Stimulated activated naive CD4-positive, alpha-beta T cell (primary cell): ENCODE results near the gene HIVEP3.

Experiments
- DNase-seq, 6 experiments: peaks; one replicate each; lab custom pipeline; 2025; lab: John Stamatoyannopoulos, UW

Gene HIVEP3

GRCh38 chr1:41515778-41516167 lies 402.9 kb downstream of the HIVEP3 start:
- DNase-seq = no peak

- DNase-seq = no peak
Measured at GRCh38 chr1:41515131-41515678, 403.5 kb downstream of the HIVEP3 start.

GRCh38 chr1:41514381-41514780 lies 404.3 kb downstream of the HIVEP3 start:
- no peak for DNase-seq

- no peak for DNase-seq
Measured at GRCh38 chr1:41513383-41513735, 405.4 kb downstream of the HIVEP3 start.

GRCh38 chr1:41512701-41513382 lies 405.9 kb downstream of the HIVEP3 start:
- DNase-seq = no peak

GRCh38 chr1:41511239-41511540 lies 407.5 kb downstream of the HIVEP3 start:
- DNase-seq = no peak

- no peak for DNase-seq
Measured at GRCh38 chr1:41510531-41511238, 408.0 kb downstream of the HIVEP3 start.

- no peak for DNase-seq
Measured at GRCh38 chr1:41509270-41509671, 409.5 kb downstream of the HIVEP3 start.

- no peak for DNase-seq
Measured at GRCh38 chr1:41508290-41508689, 410.4 kb downstream of the HIVEP3 start.

- DNase-seq = no peak
Measured at GRCh38 chr1:41507836-41508235, 410.9 kb downstream of the HIVEP3 start.

GRCh38 chr1:41507110-41507720 lies 411.5 kb downstream of the HIVEP3 start:
- no peak for DNase-seq

- DNase-seq = no peak
Measured at GRCh38 chr1:41504114-41505035, 414.3 kb downstream of the HIVEP3 start.

GRCh38 chr1:41503538-41504113 lies 415.1 kb downstream of the HIVEP3 start:
- no peak for DNase-seq

- DNase-seq = no peak
Measured at GRCh38 chr1:41502912-41503311, 415.8 kb downstream of the HIVEP3 start.

- no peak for DNase-seq
Measured at GRCh38 chr1:41501581-41501980, 417.1 kb downstream of the HIVEP3 start.

- no peak for DNase-seq
Measured at GRCh38 chr1:41500781-41501518, 417.8 kb downstream of the HIVEP3 start.

- DNase-seq = no peak
Measured at GRCh38 chr1:41500378-41500777, 418.3 kb downstream of the HIVEP3 start.

GRCh38 chr1:41499591-41499990 lies 419.1 kb downstream of the HIVEP3 start:
- DNase-seq = no peak

- no peak for DNase-seq
Measured at GRCh38 chr1:41498804-41499203, 419.9 kb downstream of the HIVEP3 start.

- no peak for DNase-seq
Measured at GRCh38 chr1:41498391-41498790, 420.3 kb downstream of the HIVEP3 start.

- no peak for DNase-seq
Measured at GRCh38 chr1:41497461-41498030, 421.2 kb downstream of the HIVEP3 start.
